Stimulated activated naive CD8-positive, alpha-beta T cell treated with anti-CD3 and anti-CD28 coated beads, Interleukin-15, Interleukin-2, amounts not matched to agents 100 ng/mL and 50 ng/mL, for 24 hours (primary cell): Measurements from ENCODE around the gene DOCK1.

Source experiments
- H3K27ac Mint-ChIP-seq: one replicate; pipeline ENCODE4 v1.8.0; 2021; ENCODE audit warnings: mild to moderate bottlenecking, mixed read lengths
- H3K27me3 Mint-ChIP-seq: one replicate; pipeline ENCODE4 v1.8.0; 2021; ENCODE audit warnings: mixed read lengths
- H3K36me3 Mint-ChIP-seq: one replicate; pipeline ENCODE4 v1.8.0; 2021; ENCODE audit warnings: low read depth, mixed read lengths
- H3K4me1 Mint-ChIP-seq: one replicate; pipeline ENCODE4 v1.8.0; 2021; ENCODE audit warnings: low read depth, mixed read lengths
- H3K4me3 Mint-ChIP-seq: one replicate; pipeline ENCODE4 v1.8.0; 2021; ENCODE audit warnings: mild to moderate bottlenecking, mixed read lengths
- H3K9me3 Mint-ChIP-seq: one replicate; pipeline ENCODE4 v1.8.0; 2021; ENCODE audit warnings: mixed read lengths

The DOCK1 gene

GRCh38 chr10:126946746-126947145 lies 41.5 kb downstream of the DOCK1 start:
- Mint-ChIP-seq H3K36me3 (no peaks in the 10 kb centered on the region), H3K27ac (no peak overlapping the region), H3K27me3 (no peaks in the 10 kb centered on the region), H3K4me3 (no peak overlapping the region), H3K4me1 (no peaks in the 10 kb centered on the region), H3K9me3 (peaks cover 4% of the 10 kb centered on the region)

- H3K9me3 Mint-ChIP-seq, result peaks cover 4% of the 10 kb centered on the region
- H3K27me3 Mint-ChIP-seq, result no peaks in the 10 kb centered on the region
- no peaks in the 10 kb centered on the region for H3K4me1 Mint-ChIP-seq
- no peak overlapping the region for H3K27ac Mint-ChIP-seq
- H3K36me3 Mint-ChIP-seq, result no peaks in the 10 kb centered on the region
- no peak overlapping the region for H3K4me3 Mint-ChIP-seq
These were observed 43.3 kb downstream of the DOCK1 start for GRCh38 chr10:126948355-126949160.

- no peaks in the 10 kb centered on the region for H3K27me3 Mint-ChIP-seq
- no peak overlapping the region for H3K4me3 Mint-ChIP-seq
- H3K27ac Mint-ChIP-seq, result no peak overlapping the region
- H3K9me3 Mint-ChIP-seq, result peaks cover 4% of the 10 kb centered on the region
- no peaks in the 10 kb centered on the region for H3K4me1 Mint-ChIP-seq
- H3K36me3 Mint-ChIP-seq, result no peaks in the 10 kb centered on the region
These were observed 43.9 kb downstream of the DOCK1 start for GRCh38 chr10:126949161-126949503.

GRCh38 chr10:126950401-126951105 lies 45.3 kb downstream of the DOCK1 start:
- H3K27ac Mint-ChIP-seq, result no peak overlapping the region
- no peaks in the 10 kb centered on the region for H3K4me1 Mint-ChIP-seq
- H3K36me3 Mint-ChIP-seq, result no peaks in the 10 kb centered on the region
- no peaks in the 10 kb centered on the region for H3K9me3 Mint-ChIP-seq
- no peak overlapping the region for H3K4me3 Mint-ChIP-seq
- no peaks in the 10 kb centered on the region for H3K27me3 Mint-ChIP-seq

GRCh38 chr10:126953886-126954285 lies 48.7 kb downstream of the DOCK1 start:
- H3K27me3 Mint-ChIP-seq, result no peaks in the 10 kb centered on the region
- H3K36me3 Mint-ChIP-seq, result no peaks in the 10 kb centered on the region
- no peaks in the 10 kb centered on the region for H3K4me1 Mint-ChIP-seq
- no peak overlapping the region for H3K27ac Mint-ChIP-seq
- no peak overlapping the region for H3K4me3 Mint-ChIP-seq
- H3K9me3 Mint-ChIP-seq, result no peaks in the 10 kb centered on the region

GRCh38 chr10:126955396-126955795 lies 50.2 kb downstream of the DOCK1 start:
- no peaks in the 10 kb centered on the region for H3K9me3 Mint-ChIP-seq
- no peak overlapping the region for H3K27ac Mint-ChIP-seq
- H3K27me3 Mint-ChIP-seq, result no peaks in the 10 kb centered on the region
- no peaks in the 10 kb centered on the region for H3K4me1 Mint-ChIP-seq
- no peak overlapping the region for H3K4me3 Mint-ChIP-seq
- H3K36me3 Mint-ChIP-seq, result no peaks in the 10 kb centered on the region

GRCh38 chr10:126955934-126956711 lies 50.9 kb downstream of the DOCK1 start:
- no peak overlapping the region for H3K27ac Mint-ChIP-seq
- no peak overlapping the region for H3K4me3 Mint-ChIP-seq
- no peaks in the 10 kb centered on the region for H3K36me3 Mint-ChIP-seq
- H3K27me3 Mint-ChIP-seq, result no peaks in the 10 kb centered on the region
- no peaks in the 10 kb centered on the region for H3K4me1 Mint-ChIP-seq
- H3K9me3 Mint-ChIP-seq, result no peaks in the 10 kb centered on the region

GRCh38 chr10:126956712-126957108 lies 51.5 kb downstream of the DOCK1 start:
- Mint-ChIP-seq H3K9me3 (no peaks in the 10 kb centered on the region), H3K36me3 (no peaks in the 10 kb centered on the region), H3K27ac (no peak overlapping the region), H3K4me3 (no peak overlapping the region), H3K4me1 (peaks cover 4% of the 10 kb centered on the region), H3K27me3 (no peaks in the 10 kb centered on the region)

- H3K36me3 Mint-ChIP-seq, result no peaks in the 10 kb centered on the region
- peaks cover 4% of the 10 kb centered on the region for H3K4me1 Mint-ChIP-seq
- no peak overlapping the region for H3K4me3 Mint-ChIP-seq
- no peak overlapping the region for H3K27ac Mint-ChIP-seq
- no peaks in the 10 kb centered on the region for H3K9me3 Mint-ChIP-seq
- H3K27me3 Mint-ChIP-seq, result no peaks in the 10 kb centered on the region
These were observed 51.9 kb downstream of the DOCK1 start for GRCh38 chr10:126957111-126957510.

- Mint-ChIP-seq H3K27ac (no peak overlapping the region), H3K4me1 (peaks cover 4% of the 10 kb centered on the region), H3K27me3 (no peaks in the 10 kb centered on the region), H3K4me3 (no peak overlapping the region), H3K9me3 (no peaks in the 10 kb centered on the region), H3K36me3 (no peaks in the 10 kb centered on the region)
These were observed 54.2 kb downstream of the DOCK1 start for GRCh38 chr10:126959431-126959830.

GRCh38 chr10:126959906-126960685 lies 54.9 kb downstream of the DOCK1 start:
- no peaks in the 10 kb centered on the region for H3K27me3 Mint-ChIP-seq
- no peak overlapping the region for H3K27ac Mint-ChIP-seq
- H3K4me1 Mint-ChIP-seq, result peaks cover 4% of the 10 kb centered on the region

GRCh38 chr10:126963354-126963753 lies 58.1 kb downstream of the DOCK1 start:
- peaks cover 4% of the 10 kb centered on the region for H3K4me1 Mint-ChIP-seq
- H3K9me3 Mint-ChIP-seq, result peaks cover 2% of the 10 kb centered on the region
- no peaks in the 10 kb centered on the region for H3K27me3 Mint-ChIP-seq
- no peak overlapping the region for H3K4me3 Mint-ChIP-seq
- no peak overlapping the region for H3K27ac Mint-ChIP-seq
- no peaks in the 10 kb centered on the region for H3K36me3 Mint-ChIP-seq

More at GRCh38 chr10:126959906-126960685, 54.9 kb downstream of the DOCK1 start:
- Mint-ChIP-seq H3K9me3 (no peaks in the 10 kb centered on the region), H3K36me3 (no peaks in the 10 kb centered on the region), H3K4me3 (no peak overlapping the region)

GRCh38 chr10:126964190-126964589 lies 59.0 kb downstream of the DOCK1 start:
- no peaks in the 10 kb centered on the region for H3K36me3 Mint-ChIP-seq
- peaks cover 6% of the 10 kb centered on the region for H3K9me3 Mint-ChIP-seq
- H3K4me1 Mint-ChIP-seq, result peaks cover 4% of the 10 kb centered on the region
- no peaks in the 10 kb centered on the region for H3K27me3 Mint-ChIP-seq
- H3K4me3 Mint-ChIP-seq, result no peak overlapping the region
- no peak overlapping the region for H3K27ac Mint-ChIP-seq

- H3K27me3 Mint-ChIP-seq, result no peaks in the 10 kb centered on the region
- H3K9me3 Mint-ChIP-seq, result peaks cover 6% of the 10 kb centered on the region
- H3K4me1 Mint-ChIP-seq, result no peaks in the 10 kb centered on the region
- no peak overlapping the region for H3K27ac Mint-ChIP-seq
- no peak overlapping the region for H3K4me3 Mint-ChIP-seq
- no peaks in the 10 kb centered on the region for H3K36me3 Mint-ChIP-seq
These were observed 61.7 kb downstream of the DOCK1 start for GRCh38 chr10:126966938-126967337.
